Measurements from ENCODE around the gene SRSF1.
A peak's percentile ranks its signal among the peaks of the same experiment; 100 is the strongest.

The SRSF1 gene

DNA sequence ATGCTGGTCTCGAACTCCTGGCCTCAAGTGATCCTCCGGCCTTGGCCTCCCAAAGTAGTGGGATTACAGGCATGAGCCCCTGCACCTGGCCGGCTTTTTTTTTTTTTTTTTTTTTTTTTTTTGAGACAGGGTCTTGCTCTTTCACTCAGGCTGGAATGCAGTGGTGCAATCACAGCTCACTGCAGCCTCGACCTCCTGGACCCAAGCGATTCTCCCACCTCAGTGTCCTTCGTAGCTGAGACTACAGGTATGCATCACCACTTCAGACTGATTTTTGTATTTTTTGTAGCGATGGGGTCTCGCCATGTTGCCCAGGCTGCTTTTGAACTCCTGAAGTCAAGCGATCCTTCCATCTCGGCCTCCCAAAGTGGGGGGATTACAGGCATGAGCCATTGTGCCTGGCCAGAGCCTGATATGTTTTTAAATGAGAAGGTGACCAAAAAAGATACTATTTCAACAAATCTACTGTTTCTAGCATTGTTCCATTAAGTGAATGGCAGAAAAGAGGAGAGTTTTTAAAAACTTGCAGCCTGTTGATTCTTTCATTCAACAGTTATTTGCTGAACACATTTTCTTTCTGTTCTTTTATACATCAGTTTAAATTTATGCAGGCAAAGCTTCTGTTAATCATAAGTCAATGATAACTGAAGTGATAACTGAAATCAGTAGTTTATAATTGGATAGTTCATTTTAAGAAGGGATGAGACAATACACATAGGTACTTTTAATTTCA lies 3.2 kb upstream of the SRSF1 start:
- DNase-seq: no peak

DNA sequence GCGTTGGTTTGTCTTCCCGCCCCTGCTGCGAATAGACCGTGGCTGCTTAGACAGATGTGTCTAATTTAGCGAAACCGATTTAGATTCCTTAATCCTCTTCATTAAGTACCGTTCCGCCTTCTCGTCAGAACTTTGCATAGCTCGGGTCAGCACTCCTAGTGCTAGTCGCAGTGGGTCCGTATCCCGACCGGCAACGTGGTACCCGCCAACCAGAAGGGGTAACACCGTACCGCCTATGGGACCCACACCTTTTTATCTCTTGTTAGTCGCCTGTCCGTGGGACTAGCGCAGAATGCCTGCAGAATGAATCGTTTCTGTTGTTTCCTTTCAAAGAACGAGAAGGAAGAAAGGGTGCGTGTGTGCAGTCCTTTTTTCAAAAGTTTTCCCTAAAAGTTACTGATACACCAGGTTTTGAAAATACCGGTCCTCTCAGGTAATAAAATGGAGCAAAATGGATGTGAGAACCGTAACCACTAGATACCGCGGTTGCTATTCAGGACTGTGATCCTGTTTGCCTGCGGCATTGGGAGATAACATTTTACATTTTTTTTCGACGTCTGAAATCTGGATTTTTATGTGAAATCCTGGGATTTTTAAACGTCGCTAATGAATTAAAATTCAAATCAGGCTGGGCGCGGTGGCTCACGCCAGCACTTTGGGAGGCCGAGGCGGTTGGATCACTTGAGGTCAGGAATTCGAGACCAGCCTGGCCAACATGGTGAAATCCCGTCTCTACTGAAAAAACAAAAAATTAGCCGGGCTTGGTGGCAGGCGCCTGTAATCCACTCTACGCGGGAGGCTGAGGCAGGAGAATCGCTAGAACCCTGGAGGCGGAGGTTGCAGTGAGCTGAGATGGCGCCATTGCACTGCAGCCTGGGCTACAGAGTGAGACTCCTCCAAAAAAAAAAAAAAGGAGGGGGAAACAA lies 998 bp upstream of the SRSF1 start:
- no peak for DNase-seq

DNA sequence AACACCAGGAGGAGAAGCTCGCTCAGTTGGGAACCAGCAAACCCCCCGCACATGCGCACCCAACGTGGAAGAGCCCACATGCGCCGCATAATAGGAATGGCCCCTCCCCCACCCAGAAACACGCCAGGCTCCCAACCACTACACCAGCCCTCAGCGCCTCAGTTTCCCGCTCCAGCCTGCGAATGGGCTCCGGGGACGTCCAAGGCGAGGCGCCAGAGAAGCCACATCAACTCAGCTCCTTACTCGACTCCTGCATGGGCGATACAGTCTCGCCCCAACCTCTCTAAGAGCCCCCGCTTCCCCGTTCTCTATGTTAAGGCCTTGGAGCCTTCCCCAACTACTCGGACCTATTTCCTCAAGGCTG lies 504 bp downstream of the SRSF1 start:
- peak; percentile 86 for DNase-seq

DNA sequence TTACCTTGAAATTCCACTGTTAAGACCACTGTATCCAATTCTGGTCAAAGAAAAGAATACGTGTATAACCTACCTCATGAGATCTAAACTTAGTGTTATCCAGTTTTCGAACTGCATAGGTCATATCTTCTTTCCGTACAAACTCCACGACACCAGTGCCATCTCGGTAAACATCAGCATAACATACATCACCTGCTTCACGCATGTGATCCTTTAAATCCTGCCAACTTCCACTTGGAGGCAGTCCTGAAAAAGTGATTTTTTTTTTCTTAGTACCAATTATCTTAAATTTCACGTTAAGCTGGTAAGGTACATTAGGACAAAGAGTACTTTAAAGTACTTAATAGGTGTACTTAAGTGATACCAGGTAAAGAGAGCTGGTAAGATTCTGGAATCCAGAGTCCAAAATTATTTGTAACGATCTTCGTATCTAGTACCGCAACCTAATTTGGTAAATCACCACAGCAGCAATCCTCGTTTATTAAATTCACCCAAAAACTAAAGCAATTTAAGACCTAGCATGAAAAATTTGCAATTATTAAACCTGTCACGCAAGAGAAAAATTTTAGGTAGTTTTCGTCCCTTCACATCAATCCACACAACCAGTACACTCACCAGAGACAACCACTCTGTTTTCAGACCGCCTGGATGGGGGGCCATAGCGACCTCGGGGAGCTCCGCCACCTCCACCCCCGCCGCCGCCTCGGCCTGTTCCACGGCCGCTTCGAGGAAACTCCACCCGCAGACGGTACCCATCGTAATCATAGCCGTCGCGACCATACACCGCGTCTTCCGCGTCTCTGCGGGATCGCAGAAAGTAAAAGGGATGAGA lies 1.1 kb downstream of the SRSF1 start:
- no peak for DNase-seq

DNA sequence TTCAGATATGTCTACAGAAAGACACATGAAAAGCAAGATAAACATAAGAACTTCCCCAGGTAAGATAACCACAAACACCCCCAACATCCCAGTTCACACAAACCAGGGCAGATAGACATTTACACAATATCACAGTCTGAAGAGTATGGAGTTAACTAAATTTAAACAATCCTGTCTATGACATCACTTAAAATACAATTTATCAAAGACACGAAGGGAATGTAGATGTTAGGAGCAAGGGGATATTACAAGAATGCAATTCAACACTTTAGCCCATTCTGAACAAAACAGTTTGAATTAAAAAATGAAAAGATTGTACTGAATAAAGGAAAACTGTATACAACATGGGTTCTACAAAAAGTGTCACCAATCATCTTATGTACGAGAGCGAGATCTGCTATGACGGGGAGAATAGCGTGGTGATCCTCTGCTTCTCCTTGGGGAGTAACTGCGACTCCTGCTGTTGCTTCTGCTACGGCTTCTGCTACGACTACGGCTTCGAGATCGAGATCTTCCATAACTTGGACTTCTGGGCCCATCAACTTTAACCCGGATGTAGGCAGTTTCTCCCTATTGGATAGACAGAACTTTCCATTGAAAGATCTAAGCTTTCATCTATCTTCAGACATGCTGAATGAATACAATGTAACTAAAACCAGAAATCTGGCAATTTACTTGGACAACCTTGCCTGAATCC lies 1.9 kb downstream of the SRSF1 start:
- DNase-seq: no peak

DNA sequence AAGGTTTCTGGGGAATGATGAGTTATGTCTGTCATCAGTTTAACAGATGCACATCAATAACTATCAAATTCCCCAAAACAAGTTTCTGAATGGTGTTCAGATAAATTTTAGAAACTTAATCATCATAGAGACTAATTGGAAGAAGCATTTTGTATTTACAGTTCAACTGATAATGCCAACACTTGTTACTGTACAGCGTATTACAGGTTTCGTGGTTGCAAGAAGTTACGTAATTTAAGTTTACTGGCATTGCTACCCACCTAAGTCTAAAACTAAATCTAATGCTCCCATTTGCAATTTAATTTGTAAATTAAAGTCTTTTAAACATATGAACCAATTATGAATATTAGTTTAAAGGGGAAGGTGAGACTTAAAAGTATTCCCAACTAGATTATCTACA lies 3.0 kb downstream of the SRSF1 start:
- DNase-seq: no peak

DNA sequence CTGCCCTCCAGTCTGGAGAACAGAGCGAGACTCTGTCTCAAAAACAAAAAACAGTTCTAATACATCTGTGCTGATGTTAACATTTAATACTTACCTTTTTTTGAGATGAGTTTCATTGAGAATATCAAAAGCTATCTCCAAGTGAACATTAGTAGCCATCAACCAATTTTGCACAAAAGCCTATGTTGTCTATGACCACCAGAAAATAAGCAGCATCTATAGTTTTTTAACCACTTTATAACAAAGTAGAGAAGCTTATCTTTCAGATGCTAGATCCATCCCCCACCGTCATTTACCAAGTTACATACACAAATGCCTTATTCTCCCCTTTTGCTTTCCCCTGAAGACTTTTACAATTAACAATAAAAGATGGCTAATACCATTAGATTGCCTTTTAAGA lies 4.1 kb downstream of the SRSF1 start:
- DNase-seq: no peak

DNA sequence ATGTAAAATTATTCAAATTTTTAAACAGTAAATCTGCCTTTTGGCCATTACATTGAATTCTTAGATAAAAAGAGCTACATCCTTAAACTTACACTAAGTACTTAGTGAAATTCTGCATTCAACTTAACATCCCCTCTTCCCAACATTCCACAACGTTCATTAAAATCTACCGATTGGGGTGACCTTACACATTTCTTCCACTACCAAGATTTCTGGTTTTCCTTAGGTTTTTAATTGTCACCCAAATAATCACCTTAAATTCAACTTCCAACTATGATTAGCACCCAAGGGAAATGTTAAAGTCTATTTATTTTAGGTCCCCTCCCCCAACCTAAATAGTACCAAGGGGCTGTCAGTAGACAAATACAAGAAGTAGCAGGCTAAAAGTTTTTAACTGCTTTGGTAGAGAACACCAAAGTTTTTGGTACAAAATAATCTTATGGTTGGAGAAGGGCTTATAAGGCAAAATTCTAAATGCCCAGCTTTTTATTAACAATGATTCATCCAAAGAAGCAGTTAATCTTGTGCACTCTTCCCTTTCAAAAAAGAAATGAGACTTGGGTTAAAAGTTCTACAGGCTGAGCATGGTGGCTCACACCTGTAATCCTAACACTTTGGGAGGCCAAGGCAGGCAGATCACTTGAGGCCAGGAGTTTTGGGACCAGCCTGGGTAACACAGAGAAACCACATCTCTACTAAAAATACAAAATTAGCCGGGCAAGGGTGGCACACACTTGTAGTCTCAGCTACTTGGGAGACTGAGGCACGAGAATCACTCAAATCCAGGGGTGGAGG lies 4.7 kb downstream of the SRSF1 start:
- DNase-seq: no peak

DNA sequence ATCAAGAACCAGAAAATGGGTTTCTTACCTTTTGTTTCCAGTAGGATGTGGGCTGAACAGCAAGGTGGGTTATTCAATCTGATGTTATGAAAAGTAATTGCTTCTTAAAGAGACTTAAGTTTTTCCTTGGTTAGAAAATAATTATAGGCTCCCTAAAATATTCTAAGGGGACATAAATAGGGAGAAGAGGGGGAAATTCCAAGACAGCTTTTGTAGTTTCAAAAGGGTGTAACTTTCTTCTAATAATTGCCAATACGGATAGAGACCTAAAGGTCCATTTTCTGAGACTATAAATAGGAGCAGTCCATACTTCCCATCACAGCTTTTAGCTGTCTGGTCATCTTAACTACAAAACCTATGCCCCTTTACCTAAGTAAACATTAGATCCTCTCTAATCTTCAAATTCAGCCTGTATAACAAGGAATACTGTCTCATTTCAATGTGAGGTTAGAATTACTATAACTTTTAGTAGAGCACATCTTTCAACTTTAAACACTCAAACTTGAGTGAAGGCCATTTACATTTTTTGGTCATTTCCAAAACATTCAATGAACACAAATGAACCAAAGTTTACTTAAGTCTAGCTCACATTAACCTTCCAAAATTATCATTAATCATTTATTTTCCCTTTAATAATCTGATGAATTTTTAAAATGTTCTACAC lies 5.5 kb downstream of the SRSF1 start:
- DNase-seq: no peak

DNA sequence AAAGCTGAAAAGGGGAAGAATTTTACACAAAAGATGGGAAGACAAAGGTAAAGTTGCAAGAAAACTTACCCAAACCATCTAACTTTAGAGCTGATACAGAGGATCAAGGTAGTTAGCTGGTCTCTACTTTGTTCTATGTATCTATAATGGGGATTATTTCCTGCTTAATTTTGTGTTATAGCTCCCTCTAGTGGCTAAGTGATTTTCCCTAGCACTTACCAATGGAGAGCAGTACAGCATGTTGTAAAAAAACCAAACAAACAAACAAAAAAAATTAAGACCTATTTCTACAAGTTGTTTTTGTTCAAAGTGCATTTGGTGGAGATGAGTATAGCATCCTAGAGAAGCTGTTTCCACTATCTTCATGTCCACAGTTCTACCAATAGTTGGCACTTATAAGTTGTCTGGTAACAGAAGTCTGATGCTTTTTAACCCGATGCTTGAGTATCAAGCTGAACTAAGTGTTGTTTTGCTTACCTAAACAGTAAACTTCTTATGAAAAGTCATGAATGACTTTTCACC lies 7.5 kb downstream of the SRSF1 start:
- no peak for DNase-seq

DNA sequence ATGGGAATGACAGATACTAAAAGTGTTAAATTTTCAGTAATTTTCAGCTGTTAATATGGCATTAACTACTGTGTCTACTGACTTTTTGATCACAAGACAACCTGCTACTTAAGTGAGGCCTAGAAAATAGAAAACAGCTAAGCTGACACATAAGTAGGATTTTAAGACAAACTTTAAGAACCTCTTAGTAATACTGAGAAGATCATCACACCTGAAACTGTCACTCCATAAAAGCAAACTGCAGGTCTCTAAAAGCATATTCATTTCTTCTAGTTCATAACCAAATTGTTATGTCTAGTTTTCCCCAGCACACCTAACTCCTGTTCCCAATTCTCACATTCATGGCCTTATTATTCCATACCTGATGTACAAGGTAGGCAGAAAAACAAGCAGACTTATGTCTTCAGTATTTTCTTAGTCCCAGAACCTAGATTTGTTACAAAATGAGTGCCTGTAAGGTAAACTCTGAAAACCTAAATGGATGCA lies 8.0 kb downstream of the SRSF1 start:
- no peak for DNase-seq

DNA sequence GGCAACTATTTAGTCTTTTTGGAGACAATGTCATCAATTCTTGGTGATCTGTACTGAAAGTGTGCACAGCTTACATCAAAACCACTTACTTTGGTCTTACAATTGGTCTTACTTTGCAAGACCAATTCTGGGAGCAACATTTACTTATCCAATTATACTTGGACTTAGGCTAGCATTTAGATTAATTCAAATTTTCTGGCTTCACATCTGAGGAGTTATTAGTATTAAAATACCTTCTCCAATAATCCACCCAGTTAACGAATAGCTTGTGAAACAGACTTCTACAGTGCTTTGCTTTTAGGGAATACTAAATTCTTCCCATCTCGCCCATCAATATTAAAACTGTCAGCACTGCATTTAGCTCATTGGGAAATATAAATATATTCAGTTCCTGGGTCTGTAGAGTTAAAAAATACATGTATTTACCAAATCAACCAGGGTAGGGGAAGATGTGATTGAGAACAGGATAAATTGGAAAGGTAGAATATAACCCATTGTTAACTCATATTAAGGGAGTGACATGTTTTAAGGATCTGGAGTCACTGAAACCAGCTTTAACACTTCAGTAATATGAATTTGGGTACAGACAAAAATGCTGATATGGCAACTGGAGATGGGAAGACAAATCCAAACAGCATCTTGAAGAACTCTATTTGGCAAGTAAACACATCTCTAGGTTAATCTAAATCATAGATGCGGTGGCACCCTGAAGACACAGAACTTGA lies 9.8 kb downstream of the SRSF1 start:
- no peak for DNase-seq

DNA sequence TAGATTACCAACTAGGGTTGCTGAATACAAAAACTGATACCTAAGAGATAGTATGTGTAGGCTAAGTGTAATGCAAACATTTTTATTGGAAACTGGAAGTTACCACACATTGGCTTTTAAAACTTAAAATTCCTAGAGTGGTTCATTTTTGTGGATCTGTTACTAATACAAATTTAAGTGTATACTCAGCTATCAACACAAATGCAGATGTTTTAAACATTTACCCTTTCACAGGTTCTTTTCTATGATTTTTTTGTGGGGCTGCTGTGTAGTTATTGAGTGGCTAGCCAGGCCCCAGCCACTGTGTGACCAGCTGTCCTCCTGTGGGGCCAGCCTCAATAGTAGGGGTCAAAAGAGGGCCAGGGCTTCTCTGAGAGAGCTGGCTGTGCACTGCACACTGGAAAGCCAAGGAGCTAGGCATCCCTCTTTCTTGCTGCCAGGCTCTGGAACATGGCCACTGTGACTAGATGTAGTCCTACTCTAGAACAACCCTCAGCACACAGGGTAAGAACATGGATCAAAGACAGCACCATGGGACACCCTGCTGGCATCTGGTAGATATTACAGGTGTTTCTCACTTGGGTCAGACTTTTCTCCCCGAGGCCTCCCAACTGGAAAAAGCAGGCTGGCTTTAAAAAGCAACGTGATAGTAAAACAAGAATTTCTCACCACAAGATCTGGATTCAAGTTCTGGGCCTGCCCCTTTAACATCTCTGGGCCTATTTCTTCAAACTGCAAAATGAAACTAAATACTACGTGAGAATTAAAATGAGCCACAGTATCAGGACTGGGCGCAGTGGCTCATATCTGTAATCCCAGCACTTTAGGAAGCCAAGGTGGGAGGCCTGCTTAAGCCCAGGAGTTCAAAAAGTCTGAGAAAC lies 11.7 kb downstream of the SRSF1 start:
- DNase-seq: peak; percentile 71

DNA sequence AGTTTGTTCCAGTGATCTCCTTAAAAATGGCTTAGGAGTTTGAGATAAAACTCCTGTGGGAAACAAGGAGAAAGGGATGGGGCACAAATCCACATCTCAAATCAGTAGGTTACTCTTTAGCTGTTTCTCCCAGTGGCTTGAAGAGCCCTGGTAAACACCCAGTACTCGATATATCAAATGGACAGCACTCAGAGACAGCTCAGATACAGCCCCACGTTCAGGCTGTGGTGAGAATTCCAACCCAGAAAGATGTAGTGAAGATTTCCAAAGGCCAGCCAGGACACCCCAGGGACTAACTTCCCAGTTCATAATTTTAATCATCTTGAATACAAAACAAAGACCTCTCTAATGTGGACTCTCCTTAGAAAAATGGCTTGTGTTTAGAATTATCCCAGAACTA lies 12.6 kb downstream of the SRSF1 start:
- no peak for DNase-seq

DNA sequence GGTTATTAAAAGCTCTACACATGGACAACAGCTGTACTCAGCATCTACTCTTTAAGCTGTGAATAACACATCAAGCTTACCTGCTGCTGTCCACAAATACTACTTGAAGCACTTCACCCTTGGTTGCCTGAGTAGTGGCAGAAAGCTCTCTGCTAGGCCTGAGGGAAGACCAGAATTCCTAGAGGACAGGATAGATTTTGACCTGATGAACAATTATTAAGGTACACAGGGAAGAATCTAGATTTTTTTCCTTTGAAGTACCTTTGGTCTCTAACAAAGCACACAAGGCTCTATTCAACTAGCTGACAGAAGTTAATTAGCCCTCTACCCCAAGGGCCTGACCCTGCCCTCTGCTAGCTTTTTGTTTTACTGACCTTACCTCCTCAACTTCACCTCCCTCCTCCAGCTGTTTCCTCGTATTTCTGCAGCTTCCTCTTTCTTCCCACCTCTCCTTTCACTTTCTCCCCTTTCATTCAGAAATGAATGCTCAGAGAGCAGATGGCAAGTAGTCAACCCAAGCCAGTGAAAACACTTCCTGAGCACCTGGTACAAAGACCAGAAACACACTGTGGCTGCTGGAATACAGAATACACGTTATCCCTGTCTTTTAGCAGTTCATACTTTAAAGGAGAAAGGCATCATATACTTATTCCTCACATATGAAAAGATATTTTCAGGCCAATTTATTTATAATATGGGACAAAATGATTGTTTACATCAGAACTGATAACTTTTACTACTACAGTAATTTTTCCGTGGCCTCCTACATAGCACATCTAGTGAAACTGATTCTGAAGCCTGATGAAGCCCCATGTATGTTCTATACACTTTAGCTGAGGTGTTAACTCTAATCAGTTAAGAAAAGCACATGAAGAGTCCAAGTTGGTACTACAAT lies 13.3 kb downstream of the SRSF1 start:
- no peak for DNase-seq

DNA sequence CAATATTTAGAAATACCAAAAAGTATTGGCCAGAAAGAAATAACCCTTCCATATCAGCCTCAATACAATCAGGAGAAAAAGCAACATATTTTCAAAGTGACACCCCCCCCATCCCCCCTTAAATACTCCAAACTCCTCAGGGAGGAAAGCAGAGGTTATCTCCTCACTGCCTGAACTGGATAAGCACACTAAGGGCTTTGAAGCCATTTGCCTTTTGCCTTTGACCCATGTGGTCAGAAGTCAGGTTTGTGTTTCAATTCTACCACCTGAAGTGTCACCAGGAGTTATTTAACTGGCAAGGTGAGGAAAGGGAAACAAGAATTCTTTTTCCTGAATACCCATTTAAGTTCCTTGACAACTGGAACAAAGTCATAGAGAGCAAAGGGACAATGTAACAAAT lies 15.5 kb downstream of the SRSF1 start:
- no peak for DNase-seq

DNA sequence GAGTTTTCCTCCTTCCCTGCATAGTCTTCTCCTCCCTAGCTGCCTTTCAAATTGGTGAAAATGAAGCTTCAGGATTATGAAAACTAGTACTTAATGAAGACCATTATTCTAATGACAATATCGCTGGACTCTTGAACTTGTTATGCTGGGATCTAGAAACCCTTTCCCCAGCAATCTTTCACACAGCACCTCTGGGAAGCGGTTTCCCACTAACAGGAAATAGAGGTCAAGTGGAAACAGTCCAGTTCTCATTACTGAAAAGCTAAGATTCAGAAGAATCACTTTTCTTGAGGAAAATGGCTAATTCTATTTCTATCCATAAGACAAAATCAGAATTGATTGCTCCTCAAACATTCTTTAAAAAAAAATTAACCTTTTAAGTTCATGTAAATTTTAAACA lies 17.0 kb downstream of the SRSF1 start:
- DNase-seq: no peak

Data from stimulated activated CD4-positive, alpha-beta T cell treated with anti-CD3 and anti-CD28 coated beads, Interleukin-15, amount 100 ng/mL, for 24 hours (primary cell).